H54 (cell line): ENCODE data around the gene C2CD4D.
A peak's percentile ranks its signal among the peaks of the same experiment; 100 is the strongest.

Source experiments
- DNase-seq: peaks from one replicate; pipeline ENCODE4 v3.0.0; 2011; ENCODE audit warnings: low spot score, mixed read lengths; ENCODE audit not compliant: insufficient read length
- FAIRE-seq: peaks from 3 replicates; lab custom pipeline; 2011; peaks lifted over from hg19 to GRCh38; lab: Jason Lieb, UNC
- POLR2A ChIP-seq: IDR thresholded peaks from 2 replicates; pipeline ENCODE4 v1.6.1; 2011; ENCODE audit warnings: low read depth, mild to moderate bottlenecking, low read length

Gene C2CD4D

DNA sequence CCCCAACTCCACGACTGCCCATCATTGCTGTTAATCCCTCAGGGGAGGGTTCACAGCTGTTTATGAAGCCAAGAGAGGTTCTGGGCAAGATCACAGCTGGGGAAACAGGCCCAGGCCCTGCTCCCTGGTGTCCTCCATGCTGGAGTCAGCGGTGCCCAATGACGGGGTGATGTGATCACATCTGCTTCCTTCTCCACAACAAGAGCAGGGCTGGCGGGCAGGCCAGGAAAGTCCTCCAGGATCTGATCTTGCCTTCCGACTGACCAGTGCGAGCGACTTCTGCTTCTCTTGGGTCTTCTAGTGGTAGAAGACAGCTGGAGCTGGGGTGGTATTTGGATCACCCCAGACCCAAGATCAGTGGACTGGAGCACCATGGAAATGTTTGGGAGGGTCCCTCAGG lies 33.5 kb downstream of the C2CD4D start:
- DNase-seq (no peak), FAIRE-seq (no peak)
- TF ChIP-seq POLR2A = no peak

GRCh38 chr1:151805066-151805820 lies 34.4 kb downstream of the C2CD4D start, which contains the start of gene LINGO4:
Gene LINGO4, minus strand, starts transcription at chr1:151805419. Its CDS starts 2,715 bp downstream, at chr1:151802704.
- TF ChIP-seq POLR2A = no peak
- DNase-seq (no peak), FAIRE-seq (no peak)

DNA sequence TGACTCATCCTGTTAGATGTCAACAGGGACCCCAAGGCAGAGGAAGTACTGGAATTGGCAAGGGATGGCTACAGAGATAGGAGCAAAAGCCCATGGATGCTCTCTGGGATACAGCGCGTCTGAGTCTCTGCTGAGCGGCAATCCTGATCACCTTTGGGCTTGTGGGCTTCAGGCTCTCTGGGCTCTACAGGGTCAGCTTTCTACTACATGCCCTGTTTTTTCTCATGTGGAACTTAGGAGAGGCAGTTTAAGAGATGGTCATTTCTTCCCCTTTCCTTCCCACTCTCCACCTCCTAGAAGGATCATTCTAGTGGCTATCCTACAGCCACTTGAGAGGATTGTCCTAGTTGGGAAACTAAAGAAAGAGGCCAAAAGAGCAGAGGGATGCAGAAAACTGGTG lies 35.7 kb downstream of the C2CD4D start:
- no peak for TF ChIP-seq POLR2A

DNA sequence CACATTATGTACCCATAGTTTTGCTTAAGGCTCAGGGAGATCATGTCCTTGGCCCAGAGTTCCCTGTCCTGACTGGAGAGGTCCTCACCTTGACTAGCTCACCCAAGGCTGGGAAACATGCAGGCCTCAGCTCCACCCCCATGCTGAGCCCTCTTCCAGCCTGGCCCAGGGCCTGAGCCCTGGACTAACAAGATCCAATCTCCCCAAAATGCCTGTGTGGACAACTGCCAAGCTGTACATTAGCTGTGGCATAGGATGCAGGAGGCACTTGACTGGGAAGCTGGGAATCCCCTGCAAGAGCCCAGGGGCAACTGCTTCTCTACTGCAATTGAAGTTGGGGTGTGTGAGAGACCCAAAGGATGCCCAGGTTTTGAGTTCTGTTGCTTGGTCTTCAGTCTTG lies 36.5 kb downstream of the C2CD4D start:
- no peak for FAIRE-seq
- no peak for TF ChIP-seq POLR2A
- DNase-seq = no peak

More for the DNA sequence above, 35.7 kb downstream of the C2CD4D start:
- FAIRE-seq = no peak
- no peak for DNase-seq

DNA sequence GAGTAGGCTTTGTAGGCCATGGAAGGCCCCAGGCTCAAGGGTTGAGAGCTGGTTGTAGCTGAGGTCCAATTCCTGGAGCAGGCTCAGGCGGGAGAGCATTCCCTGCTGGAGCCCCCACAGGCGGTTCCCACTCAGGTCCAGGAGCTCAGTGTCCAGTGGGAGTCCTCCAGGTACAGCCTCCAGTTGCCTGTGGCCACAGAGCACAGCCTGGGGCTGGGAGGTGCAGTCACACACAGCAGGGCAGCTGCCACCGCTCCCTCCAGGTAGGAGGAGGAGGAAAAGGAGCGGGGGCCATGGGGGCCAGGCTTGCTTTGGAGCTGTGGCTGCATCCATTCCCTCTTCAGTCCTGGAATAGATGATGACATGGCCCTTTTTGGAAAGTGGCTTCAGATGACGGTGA lies 37.2 kb downstream of the C2CD4D start:
- DNase-seq (no peak), FAIRE-seq (no peak)
- TF ChIP-seq POLR2A = no peak

DNA sequence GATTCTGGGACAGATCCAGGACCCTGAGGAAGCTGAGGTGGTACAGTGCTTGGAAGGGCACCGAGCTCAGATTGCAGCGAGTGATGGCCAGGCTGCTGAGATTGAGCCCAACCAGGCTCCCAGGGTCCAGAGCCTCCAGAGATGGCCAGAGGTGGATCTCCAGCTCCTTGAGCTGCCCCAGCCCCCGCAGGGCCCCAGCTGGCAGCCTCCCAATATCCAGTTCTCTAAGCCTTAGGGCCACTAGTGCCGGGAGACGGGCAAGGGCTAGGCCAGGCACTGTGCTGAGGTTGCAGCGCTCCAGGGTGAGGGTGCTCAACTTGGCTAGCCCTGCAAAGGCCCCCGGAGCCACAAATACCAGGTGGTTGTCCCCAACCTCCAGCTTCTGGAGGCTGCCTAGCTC lies 37.8 kb downstream of the C2CD4D start:
- TF ChIP-seq POLR2A = no peak
- FAIRE-seq (no peak), DNase-seq (no peak)

GRCh38 chr1:151801310-151801820 lies 38.3 kb downstream of the C2CD4D start:
- DNase-seq = no peak
- FAIRE-seq = no peak
- no peak for TF ChIP-seq POLR2A

DNA sequence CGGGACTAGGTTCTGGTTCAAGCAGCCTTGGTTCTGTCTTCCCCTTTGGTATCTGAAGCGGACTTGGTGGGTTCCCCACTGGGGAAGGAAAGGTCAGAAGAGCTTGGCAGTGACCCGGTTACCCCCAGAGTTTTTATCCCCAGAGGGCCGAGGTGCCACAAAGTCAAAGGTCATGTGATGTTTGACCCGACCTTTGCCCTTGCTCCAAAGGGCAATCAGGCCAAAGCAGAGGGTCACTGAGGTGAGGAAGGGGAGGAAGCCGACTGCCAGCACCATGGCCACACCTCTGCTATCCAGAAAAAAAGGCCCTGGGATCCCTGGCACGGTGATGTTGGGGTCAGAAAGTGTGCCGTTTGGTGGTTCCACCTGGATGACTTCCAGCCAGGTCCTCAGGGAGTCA lies 38.8 kb downstream of the C2CD4D start:
- DNase-seq (no peak), FAIRE-seq (no peak)
- TF ChIP-seq POLR2A = no peak

DNA sequence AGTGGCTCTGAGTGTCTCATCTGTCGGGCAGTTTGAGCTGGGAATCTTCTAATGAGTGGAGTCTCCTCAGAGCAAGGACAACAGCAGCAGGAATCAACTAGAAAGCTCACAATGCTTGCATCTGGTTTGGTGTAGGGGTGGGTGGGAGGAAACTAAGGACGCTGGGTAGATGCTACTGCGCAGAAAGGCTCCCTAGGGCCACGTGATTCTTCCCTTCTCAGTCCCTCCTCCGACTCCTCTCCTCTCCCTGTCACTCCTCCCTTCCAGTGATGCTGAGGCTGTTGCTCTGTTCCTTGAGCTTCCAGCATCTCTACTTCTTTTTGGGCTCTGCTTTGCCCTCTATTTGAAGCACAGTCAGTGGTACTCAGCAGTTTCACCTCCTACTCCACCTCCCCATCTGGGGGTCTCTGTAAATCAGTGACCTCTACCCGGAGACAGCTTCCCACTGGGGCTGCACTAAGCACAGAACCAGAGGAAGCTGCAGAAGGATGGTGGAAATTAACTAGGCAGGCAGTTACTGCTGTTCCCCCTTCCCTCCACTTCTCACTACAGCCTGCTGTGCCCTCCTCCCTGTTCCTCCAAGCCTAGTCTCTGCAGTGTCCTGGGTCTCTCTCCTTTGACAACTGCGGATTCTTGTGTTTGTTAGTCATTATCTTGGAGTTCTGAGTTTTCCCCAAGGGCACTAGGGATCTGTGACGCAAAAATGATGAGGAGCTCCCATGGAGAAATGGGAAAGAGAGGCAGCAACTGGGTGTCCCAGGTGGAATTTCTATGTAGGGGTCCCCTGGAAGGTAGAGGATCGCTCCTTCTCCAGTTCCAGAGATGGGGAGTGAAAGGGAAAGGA lies 40.2 kb downstream of the C2CD4D start:
- no peak for DNase-seq
- no peak for TF ChIP-seq POLR2A
- FAIRE-seq = no peak

GRCh38 chr1:151798571-151798970 lies 41.0 kb downstream of the C2CD4D start:
- TF ChIP-seq POLR2A = no peak
- FAIRE-seq (no peak), DNase-seq (no peak)

- no peak for FAIRE-seq
- no peak; the same call in 1 of the 2 replicates for TF ChIP-seq POLR2A
- peak; percentile 75 for DNase-seq
Observed at GRCh38 chr1:151790940-151791651, 48.5 kb downstream of the C2CD4D start.

DNA sequence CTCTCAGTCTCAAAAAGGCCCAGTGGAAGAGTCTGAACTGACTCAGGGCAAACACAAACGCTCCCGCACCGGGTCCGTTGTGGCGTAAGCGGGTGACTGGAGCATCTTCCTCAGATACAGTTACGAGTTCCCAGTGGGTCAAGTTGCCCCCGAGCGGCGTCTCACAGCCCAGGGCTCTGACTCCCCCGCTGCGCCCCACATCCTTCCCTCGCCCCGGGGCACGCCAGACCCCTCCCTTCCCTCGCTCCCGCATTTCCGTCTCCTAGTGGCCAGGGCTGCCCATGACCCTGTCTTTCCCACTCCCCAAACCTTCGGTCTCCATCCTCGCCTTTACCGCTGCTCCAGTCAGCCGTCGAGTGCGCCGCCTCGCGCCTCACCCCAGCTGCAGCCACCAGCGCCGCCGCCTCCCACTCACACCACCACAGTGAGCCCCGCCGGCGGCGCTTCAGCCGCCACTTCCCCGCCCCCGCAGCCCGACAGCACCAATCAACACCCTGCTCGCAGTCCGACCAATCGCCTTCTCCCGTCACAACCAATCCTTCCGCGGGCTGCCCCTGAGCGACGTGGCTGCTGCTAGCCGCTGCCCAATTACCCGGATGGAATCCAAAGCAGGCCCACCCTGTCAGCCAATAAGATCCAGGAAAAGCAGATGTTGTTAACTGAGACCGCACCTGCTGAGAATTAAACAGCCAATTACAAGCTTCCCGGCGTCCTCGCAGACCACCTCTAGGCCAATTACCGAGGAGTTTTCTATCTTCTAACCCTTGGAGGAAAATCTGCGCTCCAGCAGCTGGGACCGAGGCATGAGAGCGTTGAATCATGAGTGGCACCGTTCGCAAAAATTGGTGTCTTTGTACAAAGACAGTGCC lies 49.3 kb downstream of the C2CD4D start, which contains the start of gene TDRKH:
Gene TDRKH (minus strand): TSS at position 430 of the 869 bp plus-strand sequence. CDS start 7,478 bp downstream, outside the sequence.
- FAIRE-seq (peak; percentile 90), DNase-seq (peak; percentile 100)
- TF ChIP-seq POLR2A = peak; percentile 92
